ENCODE results near the gene NLK. TPM values are rescaled to one million over a fixed set of nuclear protein-coding genes. Genes with fewer than 3 reads are reported as not detected.

The NLK gene
- total and polyA plus RNA-seq, 2 of the 4 experiments (the other 2 are of a cell fraction), result 15.3 to 23.3 TPM

- POLR2A ChIA-PET (ENCODE audit: unreplicated experiment), result no interaction called here
- Histone ChIP-seq H3K79me1 (ENCODE audit: low read depth in 1 of 2, low read length in 2 of 2) (no peaks in the 10 kb centered on the region), H3K23ac (ENCODE audit: low read depth, low read length) (no peak overlapping the region), H2BK5ac (ENCODE audit: low read depth, low read length, poor library complexity, severe bottlenecking) (no peak overlapping the region), H4K8ac (ENCODE audit: low read depth in 2 of 2, low read length in 2 of 2) (no peak overlapping the region), H2BK15ac (ENCODE audit: low read depth, low read length) (no peak overlapping the region), H3K18ac (ENCODE audit: low read depth, low read length) (no peak overlapping the region), H3K4me2 (ENCODE audit: low read depth, low read length) (no peak overlapping the region), H2AK9ac (replicated peaks; ENCODE audit: low read depth, low read length, poor library complexity) (no peak overlapping the region), H3K56ac (ENCODE audit: extremely low read depth, insufficient read depth, low read length) (no peak overlapping the region), H3K4me1 (ENCODE audit: control insufficient read depth, insufficient read depth, low read length) (no peaks in the 10 kb centered on the region), H3K4ac (ENCODE audit: low read depth, low read length) (no peak overlapping the region), H3K36me3 (ENCODE audit: control insufficient read depth, insufficient read depth, low read length) (no peaks in the 10 kb centered on the region), H3K9ac (ENCODE audit: low read depth, low read length) (no peak overlapping the region), H4K5ac (ENCODE audit: low read depth, low read length) (no peak overlapping the region), H3K27ac (ENCODE audit: insufficient read depth, low read length) (no peak overlapping the region), H3K14ac (replicated peaks; ENCODE audit: low read depth, low read length) (no peak overlapping the region), H3K4me3 (ENCODE audit: insufficient read depth, low read depth, low read length) (no peak overlapping the region), H2AFZ (replicated peaks; ENCODE audit: low read length, poor library complexity) (no peak overlapping the region), H2BK120ac (ENCODE audit: low read depth, low read length) (no peak overlapping the region), H3K9me3 (ENCODE audit: control insufficient read depth, insufficient read depth, low read length) (no peaks in the 10 kb centered on the region), H2BK20ac (ENCODE audit: low read depth, low read length) (no peak overlapping the region), H2AK5ac (ENCODE audit: low read depth, low read length) (no peak overlapping the region), H3K9me1 (ENCODE audit: insufficient read depth, low read length) (0 out of 2 replicates have a peak, but pooled peaks cover 3% of the 10 kb centered on the region), H4K91ac (ENCODE audit: insufficient read depth, low read depth, low read length) (no peak overlapping the region), H3K27me3 (ENCODE audit: control insufficient read depth, insufficient read depth, low read length) (peaks cover 18% of the 10 kb centered on the region), H4K20me1 (ENCODE audit: insufficient read depth, low read length) (no peaks in the 10 kb centered on the region)
- ATAC-seq (ENCODE audit: low read depth) (no peak), DNase-seq (no peak)
- dilution Hi-C loops (cut with HindIII; ENCODE audit: low sequenced_read_pairs, unreplicated experiment), result no loop called here
- in situ Hi-C loops (cut with MboI; ENCODE audit: low sequenced_read_pairs), result loop anchor here (10.0 kb wide), 1 partner anchor 438 kb away; the partner anchor contains the start of gene NOS2
- no CpG with 5 or more reads among the region's 6 CpGs for WGBS, 2 experiments (ENCODE audit: extremely low coverage in 2 of 2, insufficient read length in 1 of 2)
- BruUV-seq (replicated peaks), result no TSS peak
- CTCF ChIA-PET, result no interaction called here
- intact Hi-C loops (cut with micrococcal nuclease), result no loop called here
- TF ChIP-seq FOS (IDR thresholded peaks at IDR 0.05; ENCODE audit: low read depth, low read length) (no peak), RAD21 (IDR thresholded peaks at IDR 0.05; ENCODE audit: low read length) (no peak), SMC3 (IDR thresholded peaks at IDR 0.05; ENCODE audit: low read depth, low read length) (no peak), RCOR1 (IDR thresholded peaks at IDR 0.05; ENCODE audit: insufficient replicate concordance, low read length) (no peak), MXI1 (IDR thresholded peaks at IDR 0.05; ENCODE audit: borderline replicate concordance, low read depth, low read length) (no peak), BHLHE40 (IDR thresholded peaks at IDR 0.05; ENCODE audit: low read depth, low read length) (no peak), MAZ (IDR thresholded peaks at IDR 0.05; ENCODE audit: borderline replicate concordance, low read depth, low read length) (no peak), MAFK (IDR thresholded peaks at IDR 0.05; ENCODE audit: low read depth, low read length) (no peak), USF2 (IDR thresholded peaks at IDR 0.05; ENCODE audit: low read depth, low read length) (no peak), CEBPB (IDR thresholded peaks at IDR 0.05; ENCODE audit: low read depth, low read length) (no peak), POLR2A (IDR thresholded peaks at IDR 0.05; ENCODE audit: low read depth, low read length) (no peak), NFE2L2 (IDR thresholded peaks at IDR 0.05; ENCODE audit: low read depth, low read length) (no peak)
Observed at GRCh38 chr17:28242791-28243190, 200.3 kb downstream of the NLK start.

All from IMR-90 (cell line).